WTC11 (cell line): ENCODE data around the gene TRABD2A.

ENCODE experiments used
- ATF3 ChIP-seq: sonication (generic); formaldehyde crosslinking; conservative IDR thresholded peaks from 2 replicates; pipeline ENCODE4 v1.8.1; 2022; ENCODE audit warnings: mild to moderate bottlenecking, missing genetic modification reagents
- CTCF ChIP-seq: fragments of 200-600 bp; IDR thresholded peaks from 2 replicates; pipeline ENCODE4 v1.8.0; 2022; ENCODE audit warnings: antibody characterized with exemption
- ESRRA ChIP-seq: sonication (generic); formaldehyde crosslinking; IDR thresholded peaks from 2 replicates; pipeline ENCODE4 v1.8.1; 2022; ENCODE audit warnings: mild to moderate bottlenecking, missing genetic modification reagents, borderline replicate concordance
- FOXJ3 ChIP-seq: sonication (generic); formaldehyde crosslinking; IDR thresholded peaks from 2 replicates; pipeline ENCODE4 v1.9.0; 2021; ENCODE audit warnings: missing genetic modification reagents, mild to moderate bottlenecking, borderline replicate concordance
- TF ChIP-seq, protein P1 (sequence below): sonication (generic); formaldehyde crosslinking; IDR thresholded peaks from 2 replicates; pipeline ENCODE4 v1.8.1; 2022; ENCODE audit warnings: low read depth, missing genetic modification reagents, borderline replicate concordance

GRCh38 chr2:84850471-84850870 lies 30.4 kb downstream of the TRABD2A start:
- no peak for TF ChIP-seq ESRRA (CRISPR knock-in tag)
- TF ChIP-seq FOXJ3 (CRISPR knock-in tag) = no peak
- TF ChIP-seq, protein P1, sequence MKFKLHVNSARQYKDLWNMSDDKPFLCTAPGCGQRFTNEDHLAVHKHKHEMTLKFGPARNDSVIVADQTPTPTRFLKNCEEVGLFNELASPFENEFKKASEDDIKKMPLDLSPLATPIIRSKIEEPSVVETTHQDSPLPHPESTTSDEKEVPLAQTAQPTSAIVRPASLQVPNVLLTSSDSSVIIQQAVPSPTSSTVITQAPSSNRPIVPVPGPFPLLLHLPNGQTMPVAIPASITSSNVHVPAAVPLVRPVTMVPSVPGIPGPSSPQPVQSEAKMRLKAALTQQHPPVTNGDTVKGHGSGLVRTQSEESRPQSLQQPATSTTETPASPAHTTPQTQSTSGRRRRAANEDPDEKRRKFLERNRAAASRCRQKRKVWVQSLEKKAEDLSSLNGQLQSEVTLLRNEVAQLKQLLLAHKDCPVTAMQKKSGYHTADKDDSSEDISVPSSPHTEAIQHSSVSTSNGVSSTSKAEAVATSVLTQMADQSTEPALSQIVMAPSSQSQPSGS (CRISPR knock-in tag) = no peak
- no peak for TF ChIP-seq CTCF
- TF ChIP-seq ATF3 = no peak
